ENCODE measurements around the gene PRELP.

- TF ChIP-seq CTCF (IDR thresholded peaks at IDR 0.05) = no peak
- TF ChIP-seq POLR2AphosphoS5 (IDR thresholded peaks at IDR 0.05) = no peak
- TF ChIP-seq POLR2A (IDR thresholded peaks at IDR 0.05; ENCODE audit: low read depth) = no peak
- no peak for TF ChIP-seq EP300 (IDR thresholded peaks at IDR 0.05)
Observed at GRCh38 chr1:203526572-203526971, 51.0 kb downstream of the PRELP start.
